ENCODE data around the gene ADORA1.

The ADORA1 gene

GRCh38 chr1:203168256-203168786 lies 40.8 kb downstream of the ADORA1 start:
- Histone ChIP-seq H3K9ac (ENCODE audit: low read length) (no peak overlapping the region), H2AFZ (ENCODE audit: low read depth, low read length, severe bottlenecking) (no peak overlapping the region), H3K27me3 (ENCODE audit: low read length) (no peaks in the 10 kb centered on the region), H3K9me2 (replicated peaks; ENCODE audit: insufficient read depth, low read length) (no peaks in the 10 kb centered on the region), H3K4me2 (ENCODE audit: low read depth, low read length, poor library complexity, severe bottlenecking) (no peak overlapping the region), H3K36me3 (ENCODE audit: low read length) (no peaks in the 10 kb centered on the region), H4K20me1 (ENCODE audit: low read depth, low read length) (no peaks in the 10 kb centered on the region), H3F3A (ENCODE audit: insufficient read depth) (no peaks in the 10 kb centered on the region), H3K27ac (ENCODE audit: low read depth, low read length) (no peak overlapping the region), H3K4me3 (ENCODE audit: insufficient read depth, low read length, poor library complexity, severe bottlenecking) (no peak overlapping the region), H3K79me2 (ENCODE audit: insufficient read depth, low read length) (no peaks in the 10 kb centered on the region), H3K9me3 (ENCODE audit: insufficient read depth, low read length) (no peaks in the 10 kb centered on the region)
- no peak for TF ChIP-seq CTCF (IDR thresholded peaks at IDR 0.05; ENCODE audit: insufficient read depth, low read length, poor library complexity, severe bottlenecking)
- TF ChIP-seq EZH2phosphoT487 (conservative IDR thresholded peaks at IDR 0.05; ENCODE audit: low read length), result no peak

- no peak overlapping the region for H3K4me2 ChIP-seq (ENCODE audit: low read depth, low read length, poor library complexity, severe bottlenecking)
- TF ChIP-seq CTCF (IDR thresholded peaks at IDR 0.05; ENCODE audit: insufficient read depth, low read length, poor library complexity, severe bottlenecking), result no peak
- no peak for TF ChIP-seq EZH2phosphoT487 (conservative IDR thresholded peaks at IDR 0.05; ENCODE audit: low read length)
- no peaks in the 10 kb centered on the region for H3K9me3 ChIP-seq (ENCODE audit: insufficient read depth, low read length)
- no peaks in the 10 kb centered on the region for H3F3A ChIP-seq (ENCODE audit: insufficient read depth)
- no peak overlapping the region for H3K9ac ChIP-seq (ENCODE audit: low read length)
- H3K36me3 ChIP-seq (ENCODE audit: low read length), result no peaks in the 10 kb centered on the region
- no peaks in the 10 kb centered on the region for H3K9me2 ChIP-seq (replicated peaks; ENCODE audit: insufficient read depth, low read length)
- no peaks in the 10 kb centered on the region for H3K79me2 ChIP-seq (ENCODE audit: insufficient read depth, low read length)
- no peak overlapping the region for H3K27ac ChIP-seq (ENCODE audit: low read depth, low read length)
- no peaks in the 10 kb centered on the region for H3K27me3 ChIP-seq (ENCODE audit: low read length)
- no peak overlapping the region for H2AFZ ChIP-seq (ENCODE audit: low read depth, low read length, severe bottlenecking)
- no peak overlapping the region for H3K4me3 ChIP-seq (ENCODE audit: insufficient read depth, low read length, poor library complexity, severe bottlenecking)
- H4K20me1 ChIP-seq (ENCODE audit: low read depth, low read length), result no peaks in the 10 kb centered on the region
These were observed 41.5 kb downstream of the ADORA1 start for GRCh38 chr1:203168991-203169390.

GRCh38 chr1:203169770-203170520 lies 42.4 kb downstream of the ADORA1 start:
- H3K9me3 ChIP-seq (ENCODE audit: insufficient read depth, low read length), result no peaks in the 10 kb centered on the region
- no peaks in the 10 kb centered on the region for H3K9me2 ChIP-seq (replicated peaks; ENCODE audit: insufficient read depth, low read length)
- no peaks in the 10 kb centered on the region for H3F3A ChIP-seq (ENCODE audit: insufficient read depth)
- H3K79me2 ChIP-seq (ENCODE audit: insufficient read depth, low read length), result no peaks in the 10 kb centered on the region
- H4K20me1 ChIP-seq (ENCODE audit: low read depth, low read length), result no peaks in the 10 kb centered on the region
- H2AFZ ChIP-seq (ENCODE audit: low read depth, low read length, severe bottlenecking), result no peak overlapping the region
- no peak overlapping the region for H3K9ac ChIP-seq (ENCODE audit: low read length)
- H3K27me3 ChIP-seq (ENCODE audit: low read length), result no peaks in the 10 kb centered on the region
- no peak overlapping the region for H3K4me3 ChIP-seq (ENCODE audit: insufficient read depth, low read length, poor library complexity, severe bottlenecking)
- TF ChIP-seq EZH2phosphoT487 (conservative IDR thresholded peaks at IDR 0.05; ENCODE audit: low read length) (no peak), CTCF (IDR thresholded peaks at IDR 0.05; ENCODE audit: insufficient read depth, low read length, poor library complexity, severe bottlenecking) (no peak)
- no peak overlapping the region for H3K4me2 ChIP-seq (ENCODE audit: low read depth, low read length, poor library complexity, severe bottlenecking)
- H3K36me3 ChIP-seq (ENCODE audit: low read length), result no peaks in the 10 kb centered on the region
- H3K27ac ChIP-seq (ENCODE audit: low read depth, low read length), result no peak overlapping the region

Measured in SU-DHL-6 (cell line).